Cardiac fibroblast (primary cell): ENCODE results near the gene CCL5.

Experiments used
- DNase-seq, 2 donors: peaks; one replicate each; pipeline versions ENCODE4 v3.0.0 to v3.0.0-alpha.2; 2010; ENCODE audit warnings: low read depth in 2 of 2
- H3K4me3 ChIP-seq, 2 donors: replicated peaks in 1 of 2; 1 replicate in 1 of 2; 2 replicates in 1 of 2; pipeline ENCODE4 v1.5.1; 2011; ENCODE audit warnings: low read depth in 2 of 2, low read length in 2 of 2, mild to moderate bottlenecking in 2 of 2, moderate library complexity in 1 of 2
- CTCF ChIP-seq: IDR thresholded peaks from one replicate; pipeline ENCODE4 v1.5.1; 2011; ENCODE audit warnings: low read depth, mild to moderate bottlenecking, low read length, inconsistent platforms

The CCL5 gene

GRCh38 chr17:35876534-35876933 is 3.6 kb downstream of the CCL5 start:
- DNase-seq: no peak
- H3K4me3 ChIP-seq: no peak overlapping the region
- TF ChIP-seq CTCF: no peak

GRCh38 chr17:35875800-35876139 is 4.4 kb downstream of the CCL5 start:
- TF ChIP-seq CTCF: no peak
- H3K4me3 ChIP-seq: no peak overlapping the region
- DNase-seq: no peak

- H3K4me3 ChIP-seq: no peak overlapping the region
- TF ChIP-seq CTCF: no peak
- no peak for DNase-seq
These were observed 4.9 kb downstream of the CCL5 start for GRCh38 chr17:35875072-35875799.

DNA sequence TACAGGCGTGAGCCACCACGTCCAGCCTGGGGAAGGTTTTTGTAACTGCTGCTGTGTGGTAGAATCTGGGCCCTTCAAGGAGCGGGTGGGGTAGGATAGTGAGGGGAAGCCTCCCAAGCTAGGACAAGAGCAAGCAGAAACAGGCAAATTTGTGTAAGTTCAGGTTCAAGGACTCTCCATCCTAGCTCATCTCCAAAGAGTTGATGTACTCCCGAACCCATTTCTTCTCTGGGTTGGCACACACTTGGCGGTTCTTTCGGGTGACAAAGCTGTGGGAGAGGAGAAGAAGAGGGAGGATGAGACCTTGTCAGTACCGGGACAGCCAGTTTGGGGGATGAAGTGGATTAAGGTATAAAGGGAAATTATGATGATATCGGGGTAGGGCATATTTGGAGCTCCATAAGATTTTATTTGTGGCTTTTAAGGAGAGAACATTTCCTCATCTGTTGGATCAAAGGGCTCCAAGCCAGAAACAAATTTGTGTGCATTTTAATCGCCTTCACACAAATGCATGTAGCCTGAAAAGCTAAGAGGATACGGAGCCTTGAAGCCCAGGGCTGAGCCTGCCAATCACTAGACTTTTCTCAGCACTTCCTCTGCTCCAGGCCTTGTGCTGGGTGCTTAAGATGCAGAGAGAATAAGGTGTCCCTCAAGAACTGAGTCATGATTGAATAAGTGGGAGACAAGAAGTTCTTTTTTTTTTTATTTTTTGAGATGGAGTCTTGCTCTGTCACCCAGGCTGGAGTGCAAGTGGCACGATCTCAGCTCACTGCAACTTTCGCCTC is 7.8 kb downstream of the CCL5 start:
- no peak for DNase-seq
- no peak for TF ChIP-seq CTCF
- H3K4me3 ChIP-seq: no peak overlapping the region

GRCh38 chr17:35870906-35871819 is 9.0 kb downstream of the CCL5 start:
- DNase-seq: no peak

DNA sequence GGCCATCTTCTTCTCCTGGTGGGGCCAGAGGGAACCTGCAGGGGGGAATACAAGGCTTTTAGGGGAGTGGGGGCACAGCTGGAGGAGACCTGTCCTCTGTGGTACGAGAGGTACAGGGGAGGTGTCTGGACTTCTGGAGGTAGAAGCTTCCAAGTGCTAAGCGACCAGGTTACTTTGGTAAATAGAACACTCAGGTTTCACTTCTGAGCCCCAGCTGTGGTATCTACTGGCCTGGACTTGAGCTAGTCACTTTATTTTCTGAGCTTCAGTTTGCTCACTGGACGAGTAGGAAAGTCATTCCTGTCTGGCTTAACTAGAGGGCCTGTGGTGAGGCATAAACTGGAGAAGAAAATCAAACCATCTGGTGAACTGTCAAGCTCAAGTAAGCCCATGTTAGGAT is 11.4 kb downstream of the CCL5 start, which contains the start of gene HEATR9:
TSS of gene HEATR9 (minus strand) at position 155 of the 400 bp plus-strand sequence. CDS start at position 6, 149 bp downstream.
- no peak for TF ChIP-seq CTCF
- no peak within 1 kb of the TSS for H3K4me3 ChIP-seq
- DNase-seq: no peak

More at GRCh38 chr17:35870906-35871819, 9.0 kb downstream of the CCL5 start:
- no peak overlapping the region for H3K4me3 ChIP-seq
- TF ChIP-seq CTCF: no peak
